Endodermal cell (in vitro differentiated cells): Measurements from ENCODE around the gene SMIM7. TPM values are rescaled to one million over a fixed set of nuclear protein-coding genes. Genes with fewer than 3 reads are reported as not detected.
A peak's percentile ranks its signal among the peaks of the same experiment; 100 is the strongest.

Source experiments
- DNase-seq: peaks from one replicate; pipeline ENCODE4 v3.0.0-alpha.2; 2017
- H3K27ac ChIP-seq: 2 replicates; pipeline ENCODE4 v1.5.1; 2013; ENCODE audit warnings: mild to moderate bottlenecking, low read depth, low read length, moderate library complexity
- H3K27me3 ChIP-seq: 2 replicates; pipeline ENCODE4 v1.6.1; 2013; ENCODE audit warnings: mild to moderate bottlenecking, low read length, moderate library complexity; ENCODE audit not compliant: insufficient read depth, control insufficient read depth, poor library complexity, severe bottlenecking
- H3K36me3 ChIP-seq: 2 replicates; pipeline ENCODE4 v1.7.0; 2013; ENCODE audit warnings: mild to moderate bottlenecking, low read length, moderate library complexity; ENCODE audit not compliant: control insufficient read depth, insufficient read depth
- H3K4me1 ChIP-seq: one replicate; pipeline ENCODE4 v1.7.0; 2013; ENCODE audit warnings: low read length; ENCODE audit not compliant: control insufficient read depth, insufficient read depth
- H3K4me3 ChIP-seq: 2 replicates; pipeline ENCODE4 v1.5.1; 2013; ENCODE audit warnings: mild to moderate bottlenecking, low read length, moderate library complexity
- H3K9ac ChIP-seq: 2 replicates; pipeline ENCODE4 v1.6.1; 2013; ENCODE audit warnings: mild to moderate bottlenecking, low read length, moderate library complexity; ENCODE audit not compliant: poor library complexity, severe bottlenecking; ENCODE audit errors: extremely low read depth
- H3K9me3 ChIP-seq: 2 replicates; pipeline ENCODE4 v1.6.1; 2013; ENCODE audit warnings: mild to moderate bottlenecking, low read length, moderate library complexity; ENCODE audit not compliant: control insufficient read depth
- H3K27ac Mint-ChIP-seq: 2 replicates; pipeline ENCODE4 v1.8.0; 2020; ENCODE audit warnings: mixed read lengths
- H3K27me3 Mint-ChIP-seq: 2 replicates; pipeline ENCODE4 v1.8.0; 2021; ENCODE audit warnings: mild to moderate bottlenecking, mixed read lengths; ENCODE audit not compliant: insufficient read depth
- H3K36me3 Mint-ChIP-seq: 2 replicates; pipeline ENCODE4 v1.8.0; 2020; ENCODE audit warnings: low read depth, mixed read lengths
- H3K4me1 Mint-ChIP-seq: 2 replicates; pipeline ENCODE4 v1.8.0; 2020; ENCODE audit warnings: mixed read lengths
- H3K4me3 Mint-ChIP-seq: 2 replicates; pipeline ENCODE4 v1.8.0; 2020; ENCODE audit warnings: mild to moderate bottlenecking, moderate library complexity, mixed read lengths
- H3K9me3 Mint-ChIP-seq: 2 replicates; pipeline ENCODE4 v1.8.0; 2020; ENCODE audit warnings: mild to moderate bottlenecking, mixed read lengths
- WGBS, 2 experiments: methylation state at CpG; one replicate each; pipeline versions ENCODE4 v1.1.5 to v1.1.7; 2013; ENCODE audit warnings: missing lambda C conversion rate in 2 of 2, mixed read lengths in 1 of 2; ENCODE audit not compliant: insufficient coverage in 1 of 2, insufficient read length in 1 of 2; 5-methylcytosine and 5-hydroxymethylcytosine counted together
- total RNA-seq, 2 donors: library from RNA; stranded (reverse); fragmentation: NEBNext Ultra II Directional in 1 of 2; extraction: Animal tissue kit (Norgen Biotek cat#: 25700) in 1 of 2; gene quantifications; 2 replicates in 1 of 2; 3 replicates in 1 of 2; pipeline ENCODE4 v1.2.1, GENCODE V29; 2021
- TF ChIP-seq, protein P1 (sequence below): fragments of 200-600 bp; sonication (generic); conservative IDR thresholded peaks from 2 replicates; pipeline ENCODE4 v1.5.0; 2021; ENCODE audit warnings: antibody characterized with exemption, mild to moderate bottlenecking

Gene SMIM7
- total RNA-seq, 2 donors from 2014 or later, result 57.6 to 91.4 TPM

- Histone ChIP-seq H3K4me3 (no peak overlapping the region), H3K9me3 (no peaks in the 10 kb centered on the region), H3K27me3 (no peaks in the 10 kb centered on the region), H3K9ac (no peak overlapping the region), H3K36me3 (peaks cover 67% of the 10 kb centered on the region), H3K4me1 (no peaks in the 10 kb centered on the region), H3K27ac (peak overlapping the region; percentile 6)
- Mint-ChIP-seq H3K4me3 (no peak overlapping the region), H3K27me3 (no peaks in the 10 kb centered on the region), H3K9me3 (no peaks in the 10 kb centered on the region), H3K36me3 (peaks cover 68% of the 10 kb centered on the region), H3K27ac (peak overlapping the region; percentile 62), H3K4me1 (no peaks in the 10 kb centered on the region)
- no peak for DNase-seq
- TF ChIP-seq, protein P1, sequence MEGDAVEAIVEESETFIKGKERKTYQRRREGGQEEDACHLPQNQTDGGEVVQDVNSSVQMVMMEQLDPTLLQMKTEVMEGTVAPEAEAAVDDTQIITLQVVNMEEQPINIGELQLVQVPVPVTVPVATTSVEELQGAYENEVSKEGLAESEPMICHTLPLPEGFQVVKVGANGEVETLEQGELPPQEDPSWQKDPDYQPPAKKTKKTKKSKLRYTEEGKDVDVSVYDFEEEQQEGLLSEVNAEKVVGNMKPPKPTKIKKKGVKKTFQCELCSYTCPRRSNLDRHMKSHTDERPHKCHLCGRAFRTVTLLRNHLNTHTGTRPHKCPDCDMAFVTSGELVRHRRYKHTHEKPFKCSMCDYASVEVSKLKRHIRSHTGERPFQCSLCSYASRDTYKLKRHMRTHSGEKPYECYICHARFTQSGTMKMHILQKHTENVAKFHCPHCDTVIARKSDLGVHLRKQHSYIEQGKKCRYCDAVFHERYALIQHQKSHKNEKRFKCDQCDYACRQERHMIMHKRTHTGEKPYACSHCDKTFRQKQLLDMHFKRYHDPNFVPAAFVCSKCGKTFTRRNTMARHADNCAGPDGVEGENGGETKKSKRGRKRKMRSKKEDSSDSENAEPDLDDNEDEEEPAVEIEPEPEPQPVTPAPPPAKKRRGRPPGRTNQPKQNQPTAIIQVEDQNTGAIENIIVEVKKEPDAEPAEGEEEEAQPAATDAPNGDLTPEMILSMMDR, result no peak
Measured at GRCh38 chr19:16637535-16637934, 22.4 kb downstream of the SMIM7 start.

- Mint-ChIP-seq H3K27me3 (no peaks in the 10 kb centered on the region), H3K4me1 (peaks cover 8% of the 10 kb centered on the region), H3K27ac (no peak overlapping the region), H3K4me3 (no peak overlapping the region), H3K9me3 (no peaks in the 10 kb centered on the region), H3K36me3 (peaks cover 36% of the 10 kb centered on the region)
- TF ChIP-seq, protein P1, result no peak
- H3K9me3 ChIP-seq, result no peaks in the 10 kb centered on the region
- peaks cover 4% of the 10 kb centered on the region for H3K4me1 ChIP-seq
- WGBS, 2 experiments, result 96 to 99% methylated on average over 5 to 6 of the region's 6 CpGs
- H3K27me3 ChIP-seq, result no peaks in the 10 kb centered on the region
- no peak overlapping the region for H3K9ac ChIP-seq
- H3K27ac ChIP-seq, result no peak overlapping the region
- H3K36me3 ChIP-seq, result peaks cover 37% of the 10 kb centered on the region
- no peak for DNase-seq
- no peak overlapping the region for H3K4me3 ChIP-seq
Measured at GRCh38 chr19:16631465-16631864, 28.5 kb downstream of the SMIM7 start.

DNA sequence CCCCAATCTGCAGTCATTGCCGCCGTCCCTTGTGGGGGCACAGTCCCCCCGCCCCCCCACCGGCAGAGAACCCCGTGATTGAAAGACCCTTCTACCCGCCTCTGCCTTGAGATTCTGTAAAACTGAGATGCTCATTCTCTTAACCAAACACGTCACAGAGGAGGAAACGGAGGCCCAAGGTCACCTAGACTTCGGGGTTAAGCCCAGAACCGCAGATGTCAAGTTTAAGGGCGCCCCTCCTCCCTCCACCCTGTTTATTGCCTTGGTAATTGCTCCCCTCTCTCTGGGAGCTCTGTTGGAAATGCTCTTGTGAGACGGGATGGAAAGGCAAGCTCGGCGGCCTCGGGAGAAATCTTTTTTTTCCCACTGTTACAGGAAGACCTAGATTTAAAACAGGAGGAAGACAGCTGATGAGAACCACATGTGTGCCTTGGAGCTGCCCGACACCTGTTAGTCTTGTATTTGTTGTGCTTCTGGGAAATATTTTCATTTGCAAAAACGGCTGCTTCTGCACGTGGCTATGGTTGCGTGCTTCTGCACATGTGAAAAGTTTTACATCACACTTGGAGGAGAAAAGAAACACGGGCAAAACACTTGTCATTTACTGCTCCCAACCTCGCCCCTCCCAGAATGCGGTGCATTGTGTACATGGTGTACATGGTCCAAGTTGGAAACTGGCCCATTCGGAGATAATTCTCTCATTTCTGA is 30.8 kb downstream of the SMIM7 start:
- peaks cover 27% of the 10 kb centered on the region for H3K4me1 Mint-ChIP-seq
- no peaks in the 10 kb centered on the region for H3K27me3 Mint-ChIP-seq
- H3K9me3 Mint-ChIP-seq, result no peaks in the 10 kb centered on the region
- peaks cover 42% of the 10 kb centered on the region for H3K36me3 ChIP-seq
- TF ChIP-seq, protein P1, result no peak
- H3K4me1 ChIP-seq, result peaks cover 5% of the 10 kb centered on the region
- peak overlapping the region; percentile 93 for H3K4me3 Mint-ChIP-seq
- H3K27ac Mint-ChIP-seq, result peak overlapping the region; percentile 98
- H3K9me3 ChIP-seq, result no peaks in the 10 kb centered on the region
- peak overlapping the region; percentile 84 for H3K4me3 ChIP-seq
- H3K36me3 Mint-ChIP-seq, result peaks cover 22% of the 10 kb centered on the region
- no peaks in the 10 kb centered on the region for H3K27me3 ChIP-seq
- peak overlapping the region; percentile 84 for H3K27ac ChIP-seq
- no peak for DNase-seq
- H3K9ac ChIP-seq, result peak overlapping the region; percentile 79
- 37 to 40% methylated on average over 17 to 23 of the region's 23 CpGs for WGBS, 2 experiments
